Stimulated activated effector memory CD8-positive, alpha-beta T cell treated with anti-CD3 and anti-CD28 coated beads, Interleukin-12 subunit alpha, Interleukin-12 subunit beta, amount 100 ng/mL, for 72 hours (primary cell): ENCODE results near the gene RNASEH2B.
A peak's percentile ranks its signal among the peaks of the same experiment; 100 is the strongest.

Experiments used
- ATAC-seq: fragments of 150-1000 bp; cut with Tn5 transposase; 2 replicates; pipeline ENCODE4 v1.10.0; 2021
- DNase-seq, 2 donors: peaks; one replicate each; pipeline ENCODE4 v3.0.0; 2021 to 2022; ENCODE audit warnings: low spot score in 2 of 2
- H3K27ac Mint-ChIP-seq: one replicate; pipeline ENCODE4 v1.8.0; 2022; ENCODE audit warnings: mild to moderate bottlenecking, mixed read lengths
- H3K36me3 Mint-ChIP-seq: one replicate; pipeline ENCODE4 v1.8.0; 2022; ENCODE audit warnings: mild to moderate bottlenecking, mixed read lengths
- H3K4me1 Mint-ChIP-seq: one replicate; pipeline ENCODE4 v1.8.0; 2022; ENCODE audit warnings: mixed read lengths
- H3K4me3 Mint-ChIP-seq: one replicate; pipeline ENCODE4 v1.8.0; 2022; ENCODE audit warnings: mild to moderate bottlenecking, mixed read lengths
- H3K9me3 Mint-ChIP-seq: one replicate; pipeline ENCODE4 v1.8.0; 2022; ENCODE audit warnings: mixed read lengths

RNASEH2B gene

GRCh38 chr13:50942630-50943311, 33.2 kb downstream of the RNASEH2B start:
- Mint-ChIP-seq H3K27ac (peak overlapping the region; percentile 69), H3K36me3 (peaks cover 62% of the 10 kb centered on the region), H3K9me3 (no peaks in the 10 kb centered on the region), H3K4me1 (peaks cover 5% of the 10 kb centered on the region), H3K4me3 (no peak overlapping the region)
- no peak for DNase-seq
- ATAC-seq: peak; percentile 69

DNA sequence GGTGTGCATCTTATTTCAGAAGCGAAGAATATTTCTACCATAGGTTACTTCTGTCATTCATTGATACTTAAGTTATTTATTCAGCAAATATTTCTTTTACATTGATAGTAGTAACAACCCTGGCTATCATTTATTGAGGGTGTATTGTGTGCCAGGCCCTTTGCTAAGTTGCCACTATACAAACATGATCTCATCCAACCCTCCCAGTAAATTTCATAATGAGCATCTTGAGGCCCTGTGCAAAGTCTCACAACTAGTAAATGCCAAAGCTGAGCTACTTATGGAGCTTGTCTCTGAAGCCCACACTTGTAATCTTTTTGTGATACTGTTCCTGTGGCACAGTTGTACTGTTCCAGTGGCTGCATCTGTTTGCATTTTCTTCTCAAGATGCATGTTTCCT, 36.1 kb downstream of the RNASEH2B start:
- ATAC-seq (no peak), DNase-seq (no peak)
- H3K4me3 Mint-ChIP-seq: no peak overlapping the region
- H3K4me1 Mint-ChIP-seq: peaks cover 5% of the 10 kb centered on the region
- H3K27ac Mint-ChIP-seq: no peak overlapping the region
- H3K36me3 Mint-ChIP-seq: peaks cover 67% of the 10 kb centered on the region
- no peaks in the 10 kb centered on the region for H3K9me3 Mint-ChIP-seq

- Mint-ChIP-seq H3K27ac (no peak overlapping the region), H3K4me1 (no peaks in the 10 kb centered on the region), H3K9me3 (no peaks in the 10 kb centered on the region), H3K36me3 (peaks cover 56% of the 10 kb centered on the region), H3K4me3 (no peak overlapping the region)
- ATAC-seq (no peak), DNase-seq (no peak)
These were observed 39.0 kb downstream of the RNASEH2B start for GRCh38 chr13:50948601-50949000.

DNA sequence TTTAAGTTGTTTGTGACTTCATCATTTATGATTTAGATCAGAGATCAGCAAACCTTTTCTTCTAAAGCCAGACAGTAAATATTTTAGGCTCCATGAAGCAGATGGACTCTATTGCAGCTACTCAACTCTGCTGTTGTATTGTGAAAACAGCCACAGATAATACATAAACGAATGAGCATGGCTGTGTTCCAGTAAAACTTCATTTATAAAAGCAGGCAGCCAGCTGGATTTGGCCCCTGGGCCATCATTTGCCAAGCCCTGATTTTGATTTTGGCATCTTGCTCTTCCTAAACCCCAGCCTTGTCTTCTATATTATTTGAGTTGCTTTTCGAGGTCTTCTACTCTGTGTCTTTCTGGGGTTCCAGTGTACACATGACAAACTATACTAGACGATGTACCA, 41.3 kb downstream of the RNASEH2B start:
- Mint-ChIP-seq H3K9me3 (no peaks in the 10 kb centered on the region), H3K4me1 (no peaks in the 10 kb centered on the region), H3K36me3 (peaks cover 34% of the 10 kb centered on the region), H3K27ac (peak overlapping the region; percentile 10), H3K4me3 (no peak overlapping the region)
- ATAC-seq (no peak), DNase-seq (no peak)

- Mint-ChIP-seq H3K9me3 (no peaks in the 10 kb centered on the region), H3K27ac (no peak overlapping the region), H3K36me3 (peaks cover 37% of the 10 kb centered on the region), H3K4me1 (no peaks in the 10 kb centered on the region), H3K4me3 (no peak overlapping the region)
- ATAC-seq: no peak
- no peak for DNase-seq
These were observed 41.8 kb downstream of the RNASEH2B start for GRCh38 chr13:50951366-50951765.

GRCh38 chr13:50955241-50955640, 45.6 kb downstream of the RNASEH2B start:
- Mint-ChIP-seq H3K36me3 (peaks cover 38% of the 10 kb centered on the region), H3K9me3 (no peaks in the 10 kb centered on the region), H3K27ac (peak overlapping the region; percentile 37), H3K4me1 (peaks cover 10% of the 10 kb centered on the region), H3K4me3 (no peak overlapping the region)
- ATAC-seq (no peak), DNase-seq (no peak)

DNA sequence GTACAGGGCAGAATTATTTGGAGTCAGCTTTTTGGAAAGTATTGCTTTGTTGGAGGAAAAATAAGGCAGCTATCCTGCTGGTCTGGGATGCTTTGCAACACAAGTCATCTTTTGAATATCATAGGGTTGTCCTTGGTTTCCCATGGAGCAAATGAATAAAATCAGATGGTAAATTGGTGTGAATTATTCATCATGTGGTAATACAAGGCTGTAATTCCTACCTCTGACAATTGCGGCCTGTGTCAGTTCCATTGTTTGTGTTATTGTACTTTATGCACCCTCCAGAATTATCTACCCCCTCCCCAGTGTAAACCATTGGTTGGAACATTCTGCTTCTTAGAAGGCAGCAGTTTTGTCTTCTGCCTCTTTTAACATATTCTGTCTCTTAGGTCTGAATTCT, 46.2 kb downstream of the RNASEH2B start:
- DNase-seq: no peak
- ATAC-seq: no peak
- Mint-ChIP-seq H3K4me3 (no peak overlapping the region), H3K27ac (peak overlapping the region; percentile 37), H3K4me1 (peaks cover 10% of the 10 kb centered on the region), H3K36me3 (peaks cover 32% of the 10 kb centered on the region), H3K9me3 (no peaks in the 10 kb centered on the region)

DNA sequence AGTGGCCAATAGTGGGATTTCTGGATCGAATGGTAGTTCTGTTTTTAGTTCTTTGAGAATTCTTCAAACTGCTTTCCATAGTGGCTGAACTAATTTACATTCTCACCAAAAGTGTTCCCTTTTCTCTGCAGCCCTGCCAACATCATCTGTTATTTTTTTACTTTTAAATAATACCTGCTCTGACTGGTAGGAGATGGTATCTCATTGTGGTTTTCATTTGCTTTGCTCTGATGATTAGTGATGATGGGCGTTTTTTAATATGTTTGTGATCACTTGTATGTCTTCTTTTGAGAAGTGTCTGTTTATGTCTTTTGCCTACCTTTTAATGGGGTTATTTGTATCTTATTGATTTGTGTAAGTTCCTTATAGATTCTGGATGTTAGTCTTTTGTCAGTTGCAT, 48.0 kb downstream of the RNASEH2B start:
- ATAC-seq (no peak), DNase-seq (no peak)
- Mint-ChIP-seq H3K4me3 (no peak overlapping the region), H3K27ac (no peak overlapping the region), H3K4me1 (peaks cover 10% of the 10 kb centered on the region), H3K36me3 (peaks cover 42% of the 10 kb centered on the region), H3K9me3 (no peaks in the 10 kb centered on the region)

- H3K4me3 Mint-ChIP-seq: no peak overlapping the region
- H3K27ac Mint-ChIP-seq: no peak overlapping the region
- ATAC-seq (peak; percentile 31), DNase-seq (no peak)
- no peaks in the 10 kb centered on the region for H3K9me3 Mint-ChIP-seq
- H3K36me3 Mint-ChIP-seq: peaks cover 44% of the 10 kb centered on the region
- H3K4me1 Mint-ChIP-seq: no peaks in the 10 kb centered on the region
These were observed 60.1 kb downstream of the RNASEH2B start for GRCh38 chr13:50969691-50970090.

GRCh38 chr13:50970956-50971355, 61.4 kb downstream of the RNASEH2B start:
- Mint-ChIP-seq H3K36me3 (peaks cover 36% of the 10 kb centered on the region), H3K9me3 (no peaks in the 10 kb centered on the region), H3K27ac (no peak overlapping the region), H3K4me1 (no peaks in the 10 kb centered on the region), H3K4me3 (no peak overlapping the region)
- DNase-seq (no peak), ATAC-seq (no peak)

- ATAC-seq: no peak
- Mint-ChIP-seq H3K4me3 (no peak overlapping the region), H3K27ac (no peak overlapping the region), H3K9me3 (no peaks in the 10 kb centered on the region), H3K36me3 (peaks cover 43% of the 10 kb centered on the region), H3K4me1 (no peaks in the 10 kb centered on the region)
- DNase-seq: no peak
These were observed 64.7 kb downstream of the RNASEH2B start for GRCh38 chr13:50974268-50974667.

- peaks cover 16% of the 10 kb centered on the region for H3K36me3 Mint-ChIP-seq
- H3K4me1 Mint-ChIP-seq: no peaks in the 10 kb centered on the region
- H3K9me3 Mint-ChIP-seq: peaks cover 3% of the 10 kb centered on the region
- H3K4me3 Mint-ChIP-seq: no peak overlapping the region
- ATAC-seq (no peak), DNase-seq (no peak)
- H3K27ac Mint-ChIP-seq: no peak overlapping the region
These were observed 69.6 kb downstream of the RNASEH2B start for GRCh38 chr13:50979187-50979586.

- H3K36me3 Mint-ChIP-seq: peaks cover 9% of the 10 kb centered on the region
- H3K9me3 Mint-ChIP-seq: peaks cover 3% of the 10 kb centered on the region
- no peaks in the 10 kb centered on the region for H3K4me1 Mint-ChIP-seq
- H3K27ac Mint-ChIP-seq: no peak overlapping the region
- no peak overlapping the region for H3K4me3 Mint-ChIP-seq
- no peak for DNase-seq
- no peak for ATAC-seq
These were observed 72.1 kb downstream of the RNASEH2B start for GRCh38 chr13:50981686-50982085.

DNA sequence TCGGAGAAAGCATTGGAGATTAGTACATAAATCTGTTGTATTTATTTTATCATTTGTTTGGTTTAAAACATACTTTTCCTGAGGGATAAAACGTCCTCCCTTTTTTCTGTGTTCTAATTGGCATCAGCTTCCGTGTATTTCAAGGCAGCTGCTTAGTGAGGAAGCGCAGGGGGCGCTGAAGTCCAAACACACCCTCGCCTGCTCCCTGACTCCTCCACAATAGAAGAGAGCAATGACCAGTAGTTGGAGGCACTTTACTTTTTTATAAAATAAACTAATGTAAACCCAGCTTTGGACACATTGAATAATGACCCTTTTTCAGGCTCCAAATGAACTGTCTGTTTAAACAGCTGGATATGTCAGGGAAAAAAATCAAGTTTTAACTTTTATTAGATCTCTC, 79.9 kb downstream of the RNASEH2B start:
- DNase-seq (no peak), ATAC-seq (no peak)
- Mint-ChIP-seq H3K4me1 (peaks cover 20% of the 10 kb centered on the region), H3K27ac (no peak overlapping the region), H3K36me3 (no peaks in the 10 kb centered on the region), H3K4me3 (no peak overlapping the region), H3K9me3 (peaks cover 4% of the 10 kb centered on the region)

- Mint-ChIP-seq H3K27ac (peak overlapping the region; percentile 63), H3K36me3 (no peaks in the 10 kb centered on the region), H3K4me1 (peaks cover 20% of the 10 kb centered on the region), H3K4me3 (no peak overlapping the region), H3K9me3 (peaks cover 4% of the 10 kb centered on the region)
- DNase-seq (no peak), ATAC-seq (no peak)
These were observed 80.7 kb downstream of the RNASEH2B start for GRCh38 chr13:50990065-50990817.

GRCh38 chr13:50990818-50991506, 81.4 kb downstream of the RNASEH2B start:
- Mint-ChIP-seq H3K4me1 (peaks cover 20% of the 10 kb centered on the region), H3K4me3 (no peak overlapping the region), H3K36me3 (no peaks in the 10 kb centered on the region), H3K27ac (peak overlapping the region; percentile 63), H3K9me3 (peaks cover 4% of the 10 kb centered on the region)
- DNase-seq (no peak), ATAC-seq (no peak)
